LNCAP (cell line): ENCODE data around the gene POLN.

Source experiments
- TF ChIP-seq, protein P1 (sequence below): fragments of 450-650 bp; IDR thresholded peaks from 2 replicates; pipeline ENCODE4 v1.5.1; 2017; ENCODE audit warnings: mild to moderate bottlenecking

Gene POLN

DNA sequence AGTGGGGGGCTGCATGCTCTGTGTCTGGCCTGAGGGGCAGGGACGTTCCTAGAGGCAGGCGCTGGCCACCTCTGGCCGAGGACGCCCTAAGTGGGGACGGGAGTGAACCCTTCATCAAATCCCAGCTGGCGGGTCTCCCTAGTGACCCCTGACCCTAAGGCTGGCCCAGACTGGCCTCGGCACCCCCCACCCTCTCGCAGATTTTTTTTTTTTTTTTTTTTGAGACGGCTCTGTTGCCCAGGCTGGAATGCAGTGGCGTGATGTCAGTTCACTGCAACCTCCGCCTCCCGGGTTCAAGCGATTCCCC is 21.0 kb upstream of the POLN start:
- TF ChIP-seq, protein P1, sequence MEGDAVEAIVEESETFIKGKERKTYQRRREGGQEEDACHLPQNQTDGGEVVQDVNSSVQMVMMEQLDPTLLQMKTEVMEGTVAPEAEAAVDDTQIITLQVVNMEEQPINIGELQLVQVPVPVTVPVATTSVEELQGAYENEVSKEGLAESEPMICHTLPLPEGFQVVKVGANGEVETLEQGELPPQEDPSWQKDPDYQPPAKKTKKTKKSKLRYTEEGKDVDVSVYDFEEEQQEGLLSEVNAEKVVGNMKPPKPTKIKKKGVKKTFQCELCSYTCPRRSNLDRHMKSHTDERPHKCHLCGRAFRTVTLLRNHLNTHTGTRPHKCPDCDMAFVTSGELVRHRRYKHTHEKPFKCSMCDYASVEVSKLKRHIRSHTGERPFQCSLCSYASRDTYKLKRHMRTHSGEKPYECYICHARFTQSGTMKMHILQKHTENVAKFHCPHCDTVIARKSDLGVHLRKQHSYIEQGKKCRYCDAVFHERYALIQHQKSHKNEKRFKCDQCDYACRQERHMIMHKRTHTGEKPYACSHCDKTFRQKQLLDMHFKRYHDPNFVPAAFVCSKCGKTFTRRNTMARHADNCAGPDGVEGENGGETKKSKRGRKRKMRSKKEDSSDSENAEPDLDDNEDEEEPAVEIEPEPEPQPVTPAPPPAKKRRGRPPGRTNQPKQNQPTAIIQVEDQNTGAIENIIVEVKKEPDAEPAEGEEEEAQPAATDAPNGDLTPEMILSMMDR, result no peak

DNA sequence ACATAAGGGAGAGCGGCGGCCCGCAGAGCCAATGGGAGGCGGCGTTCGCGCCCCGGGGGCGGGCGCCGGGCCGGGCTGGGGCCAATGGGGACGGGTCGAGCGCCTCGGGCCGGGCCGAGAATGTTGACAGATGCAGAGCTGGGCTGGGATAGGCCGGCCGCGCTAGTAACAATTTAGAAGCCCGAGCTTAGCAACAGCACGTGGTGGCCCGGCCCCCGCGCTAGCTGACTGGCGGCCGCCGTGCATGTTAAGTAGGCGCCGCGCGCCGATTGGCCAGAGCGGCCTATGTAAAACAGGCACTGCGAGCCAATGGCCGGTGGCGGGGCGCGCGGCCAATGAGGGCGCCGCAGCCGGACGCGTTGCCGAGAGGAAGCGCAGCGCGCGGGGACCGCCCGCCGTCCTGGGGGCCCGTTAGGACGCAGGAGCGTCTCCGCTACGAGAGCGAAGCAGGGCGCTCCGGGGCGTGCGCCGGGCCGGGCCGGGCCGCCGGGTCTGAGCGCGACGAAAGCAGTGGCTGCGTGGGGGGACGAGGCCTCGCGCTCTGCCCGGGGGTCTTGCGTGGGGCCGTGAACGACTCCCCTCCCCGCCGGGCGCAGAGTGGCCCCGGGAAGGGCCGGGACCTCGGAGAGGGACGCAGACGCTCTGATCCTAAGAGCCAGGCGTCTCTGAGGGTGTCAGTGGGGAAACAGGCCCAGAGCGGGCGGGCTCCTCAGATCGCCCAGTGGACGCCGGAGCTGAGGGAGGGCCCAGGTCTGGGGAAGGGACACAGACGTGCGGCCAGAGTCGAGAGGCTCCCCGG is 20.4 kb upstream of the POLN start:
- TF ChIP-seq, protein P1, result no peak

DNA sequence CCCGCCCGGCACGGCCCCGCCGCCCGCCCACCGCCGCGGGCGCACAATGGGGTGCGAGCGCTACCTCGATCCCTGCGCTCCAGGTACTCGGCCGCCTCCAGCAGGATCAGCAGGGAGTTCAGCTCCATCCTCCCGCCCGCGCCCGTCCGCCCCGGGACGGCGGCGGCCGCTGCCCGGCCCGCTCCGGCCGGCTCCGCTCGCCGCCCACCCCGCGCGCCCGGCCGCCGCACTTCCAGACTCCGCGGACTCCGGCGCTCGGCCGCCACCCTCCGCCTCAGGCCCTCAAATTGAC is 19.9 kb upstream of the POLN start, which contains the start of gene MXD4:
TSS of gene MXD4 (minus strand) at position 257 of the 292 bp plus-strand sequence. CDS start at position 128, 129 bp downstream.
- TF ChIP-seq, protein P1, result no peak

DNA sequence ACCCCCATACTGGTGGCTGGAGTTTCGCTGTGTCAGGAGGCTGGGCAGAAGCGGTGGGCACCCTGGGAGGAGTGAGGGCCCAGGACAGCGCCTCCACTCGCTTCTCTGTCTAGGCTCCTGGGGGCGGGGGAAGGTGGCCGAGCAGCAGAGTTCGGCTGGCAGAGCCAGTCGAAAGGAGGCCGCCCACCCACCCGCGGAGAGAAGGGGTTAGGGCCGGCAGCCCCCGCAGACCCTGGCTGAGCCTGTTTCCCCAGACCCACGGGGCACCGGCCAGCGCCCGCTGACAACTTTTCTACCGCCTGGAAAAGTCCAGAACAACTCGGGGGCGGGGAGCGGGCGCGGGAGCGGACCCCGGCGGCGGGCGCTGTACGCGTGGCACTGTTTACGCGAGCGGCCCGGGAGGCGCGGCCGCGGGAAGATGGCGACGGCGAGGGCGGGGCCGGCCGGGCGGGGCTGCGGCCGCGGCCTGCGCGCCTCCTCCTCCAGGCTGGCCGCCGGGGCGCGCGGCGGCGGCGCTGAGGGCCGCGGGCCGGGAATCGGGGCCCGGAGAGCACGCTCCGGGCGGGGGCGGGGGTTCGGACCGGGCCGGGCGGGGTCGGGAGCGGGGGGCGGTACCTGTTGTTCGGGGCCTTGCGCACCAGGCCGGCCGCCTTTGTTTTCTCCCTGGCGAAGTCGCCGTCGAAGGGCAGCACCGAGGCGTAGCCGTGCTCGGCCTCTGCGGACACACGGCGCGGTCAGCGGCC is 19.4 kb upstream of the POLN start:
- TF ChIP-seq, protein P1, result no peak

DNA sequence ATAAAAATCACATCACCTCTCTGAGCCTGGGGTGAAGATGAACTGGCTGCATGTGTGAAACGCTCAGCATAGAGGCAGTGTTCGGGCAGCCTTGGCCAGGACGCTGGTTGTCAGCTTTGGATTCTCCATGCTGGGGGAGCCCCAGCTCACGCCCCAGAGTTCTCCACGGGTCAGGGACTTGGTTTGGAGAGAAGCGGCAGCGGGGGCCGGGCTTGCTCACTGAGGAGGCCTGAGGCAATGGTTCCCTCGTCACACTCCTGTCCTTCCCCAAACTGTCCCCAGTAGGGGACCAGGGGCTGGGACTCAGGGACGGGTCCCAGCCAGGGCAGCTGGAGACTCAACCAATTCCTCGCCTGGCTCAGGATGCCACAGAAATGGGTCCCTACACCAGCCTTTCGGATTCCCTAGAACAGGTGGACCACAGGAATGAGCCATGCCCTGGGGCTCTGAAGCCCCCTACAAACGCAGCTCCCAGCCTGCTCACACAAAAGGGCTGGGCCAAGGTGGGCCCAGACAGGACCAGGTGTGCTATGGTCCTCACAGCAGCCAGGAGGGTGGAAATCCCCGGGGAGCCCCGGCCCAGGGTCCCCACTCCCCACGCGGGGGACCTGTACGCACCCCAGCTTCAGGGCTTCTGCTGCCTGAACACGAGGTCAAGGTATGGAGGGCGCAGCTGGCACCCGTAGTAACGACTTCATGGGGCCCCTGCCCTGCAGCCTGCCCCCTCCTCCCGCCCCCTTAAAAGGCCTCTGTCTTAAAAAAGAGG is 18.6 kb upstream of the POLN start:
- TF ChIP-seq, protein P1, result no peak

DNA sequence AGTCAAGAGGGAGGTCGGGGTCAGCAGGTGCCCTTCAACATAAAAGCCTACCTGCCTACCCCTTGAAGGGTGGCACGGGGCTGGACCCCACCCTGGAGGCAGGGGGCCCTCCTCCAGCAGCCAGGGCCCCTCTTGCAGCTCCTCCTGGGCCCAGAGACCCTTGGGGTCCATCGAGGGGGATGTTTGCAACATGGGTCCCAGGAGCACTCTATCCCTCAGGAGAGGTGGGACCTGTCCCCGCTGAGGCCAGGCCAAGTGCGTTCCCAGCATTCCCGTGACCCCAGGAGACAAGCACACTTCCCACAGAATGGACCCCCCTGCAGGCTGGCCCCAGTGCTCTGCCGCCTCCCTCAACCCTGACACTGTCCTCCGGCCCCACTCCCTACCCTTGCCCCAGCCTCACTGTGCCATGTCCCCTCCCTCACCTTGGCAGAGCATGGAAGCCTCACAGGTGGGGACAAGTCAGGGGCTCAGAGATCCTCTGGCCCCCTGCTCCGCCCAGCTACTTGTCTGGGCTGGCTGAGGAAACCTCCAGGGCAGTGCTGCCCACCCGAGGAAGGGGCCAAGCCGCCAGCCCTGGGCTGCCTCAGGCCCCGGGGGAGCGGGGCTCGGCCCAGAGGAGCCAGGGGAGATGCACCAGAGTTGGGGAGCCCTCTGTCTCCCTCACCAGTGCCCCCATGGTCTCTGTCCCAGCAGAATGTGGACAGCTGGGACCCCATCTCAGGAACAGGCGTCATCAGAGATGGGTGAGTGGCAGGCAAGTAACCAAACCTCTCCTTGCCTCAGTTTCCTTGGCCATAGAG is 17.8 kb upstream of the POLN start:
- TF ChIP-seq, protein P1, result no peak

DNA sequence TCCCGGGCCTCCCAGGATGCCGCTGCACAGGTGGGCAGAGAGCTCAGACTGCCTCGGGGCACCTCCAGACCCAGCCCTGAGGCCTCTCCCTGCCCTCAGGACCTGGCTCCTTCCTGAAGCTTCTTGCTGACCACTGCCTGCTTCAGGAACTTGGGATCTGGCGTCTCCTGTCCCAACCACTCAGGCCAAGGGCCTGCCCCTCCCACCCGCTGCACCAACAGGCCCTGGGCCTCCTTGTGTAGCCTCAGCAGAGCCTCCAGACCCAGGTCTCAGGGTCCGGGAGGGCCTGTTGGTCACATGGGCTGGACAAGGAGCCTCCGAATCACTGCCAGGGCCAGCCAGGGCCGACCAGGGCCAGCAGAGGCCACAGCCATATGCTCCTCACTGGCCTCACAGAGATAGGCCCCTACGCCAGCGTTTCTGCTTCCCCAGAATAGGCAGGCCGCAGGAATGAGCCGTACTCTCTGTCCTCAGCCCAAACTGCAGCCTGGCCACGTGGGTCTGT is 17.2 kb upstream of the POLN start:
- TF ChIP-seq, protein P1, result no peak
